Neural progenitor cell (in vitro differentiated cells): Measurements from ENCODE around the gene METTL9.
"Not testable (repeated sequence)": the region's sequence is repeated elsewhere in the genome, so short reads cannot be mapped to it uniquely, and the experiment has no call there.

Experiments used
- CTCF ChIP-seq: fragments of 200-600 bp; sonication (generic); IDR thresholded peaks from 2 replicates; pipeline ENCODE4 v1.5.1; 2017; ENCODE audit warnings: antibody characterized with exemption, mild to moderate bottlenecking
- EZH2 ChIP-seq: fragments of 200-600 bp; sonication (generic); IDR thresholded peaks from 2 replicates; pipeline ENCODE4 v1.6.1; 2017; ENCODE audit warnings: antibody characterized with exemption, mild to moderate bottlenecking, moderate library complexity
- EZH2phosphoT487 ChIP-seq: fragments of 200-600 bp; sonication (generic); IDR thresholded peaks from 2 replicates; pipeline ENCODE4 v1.6.1; 2017; ENCODE audit warnings: antibody characterized with exemption

GRCh38 chr16:21649826-21650406 is 50.5 kb downstream of the METTL9 start:
- TF ChIP-seq EZH2phosphoT487, CTCF, EZH2: not testable (repeated sequence)
